CD4-positive, alpha-beta T cell treated with Interleukin-10 for 1 hour (primary cell): ENCODE results near the gene OIT3.
"Not testable (repeated sequence)": the region's sequence is repeated elsewhere in the genome, so short reads cannot be mapped to it uniquely, and the experiment has no call there.

Experiments used
- DNase-seq: peaks from one replicate; pipeline ENCODE4 v3.0.0-alpha.2; 2020

OIT3 gene

GRCh38 chr10:72904806-72905205 is 11.3 kb downstream of the OIT3 start:
- no peak for DNase-seq

GRCh38 chr10:72906446-72906845 is 12.9 kb downstream of the OIT3 start:
- DNase-seq, result no peak

GRCh38 chr10:72910705-72911104 is 17.2 kb downstream of the OIT3 start:
- no peak for DNase-seq

GRCh38 chr10:72911758-72912157 is 18.2 kb downstream of the OIT3 start:
- DNase-seq, result no peak

- no peak for DNase-seq
Measured at GRCh38 chr10:72912736-72913135, 19.2 kb downstream of the OIT3 start.

- DNase-seq, result no peak
Measured at GRCh38 chr10:72913287-72913686, 19.7 kb downstream of the OIT3 start.

- not testable (repeated sequence) for DNase-seq
Measured at GRCh38 chr10:72917201-72917600, 23.7 kb downstream of the OIT3 start.

- DNase-seq, result not testable (repeated sequence)
Measured at GRCh38 chr10:72917803-72918332, 24.3 kb downstream of the OIT3 start.

- no peak for DNase-seq
Measured at GRCh38 chr10:72918352-72918751, 24.8 kb downstream of the OIT3 start.

GRCh38 chr10:72921147-72921683 is 27.7 kb downstream of the OIT3 start:
- DNase-seq, result not testable (repeated sequence)

GRCh38 chr10:72924351-72924750 is 30.8 kb downstream of the OIT3 start:
- DNase-seq, result no peak

GRCh38 chr10:72925951-72926465 is 32.5 kb downstream of the OIT3 start:
- DNase-seq, result no peak

- DNase-seq, result no peak
Measured at GRCh38 chr10:72927485-72927884, 33.9 kb downstream of the OIT3 start.

GRCh38 chr10:72928798-72929197 is 35.3 kb downstream of the OIT3 start:
- DNase-seq, result no peak

GRCh38 chr10:72930276-72930675 is 36.7 kb downstream of the OIT3 start:
- DNase-seq, result no peak

- DNase-seq, result no peak
Measured at GRCh38 chr10:72932259-72933015, 38.9 kb downstream of the OIT3 start.

- no peak for DNase-seq
Measured at GRCh38 chr10:72935361-72935760, 41.8 kb downstream of the OIT3 start.

GRCh38 chr10:72943498-72944234 is 50.1 kb downstream of the OIT3 start:
- DNase-seq, result no peak

GRCh38 chr10:72946963-72947362 is 53.4 kb downstream of the OIT3 start:
- DNase-seq, result no peak

- no peak for DNase-seq
Measured at GRCh38 chr10:72948762-72949161, 55.2 kb downstream of the OIT3 start.

- no peak for DNase-seq
Measured at GRCh38 chr10:72951760-72952159, 58.2 kb downstream of the OIT3 start.

- no peak for DNase-seq
Measured at GRCh38 chr10:72952189-72952588, 58.6 kb downstream of the OIT3 start.

- no peak for DNase-seq
Measured at GRCh38 chr10:72952642-72953158, 59.2 kb downstream of the OIT3 start.
